Measurements from ENCODE around the gene CYP24A1.

Gene CYP24A1

GRCh38 chr20:54114109-54114508 lies 59.7 kb downstream of the CYP24A1 start:
- no peak overlapping the region for H3K4me3 ChIP-seq (ENCODE audit: control insufficient read depth, low read depth, low read length)
- TF ChIP-seq, protein P1, sequence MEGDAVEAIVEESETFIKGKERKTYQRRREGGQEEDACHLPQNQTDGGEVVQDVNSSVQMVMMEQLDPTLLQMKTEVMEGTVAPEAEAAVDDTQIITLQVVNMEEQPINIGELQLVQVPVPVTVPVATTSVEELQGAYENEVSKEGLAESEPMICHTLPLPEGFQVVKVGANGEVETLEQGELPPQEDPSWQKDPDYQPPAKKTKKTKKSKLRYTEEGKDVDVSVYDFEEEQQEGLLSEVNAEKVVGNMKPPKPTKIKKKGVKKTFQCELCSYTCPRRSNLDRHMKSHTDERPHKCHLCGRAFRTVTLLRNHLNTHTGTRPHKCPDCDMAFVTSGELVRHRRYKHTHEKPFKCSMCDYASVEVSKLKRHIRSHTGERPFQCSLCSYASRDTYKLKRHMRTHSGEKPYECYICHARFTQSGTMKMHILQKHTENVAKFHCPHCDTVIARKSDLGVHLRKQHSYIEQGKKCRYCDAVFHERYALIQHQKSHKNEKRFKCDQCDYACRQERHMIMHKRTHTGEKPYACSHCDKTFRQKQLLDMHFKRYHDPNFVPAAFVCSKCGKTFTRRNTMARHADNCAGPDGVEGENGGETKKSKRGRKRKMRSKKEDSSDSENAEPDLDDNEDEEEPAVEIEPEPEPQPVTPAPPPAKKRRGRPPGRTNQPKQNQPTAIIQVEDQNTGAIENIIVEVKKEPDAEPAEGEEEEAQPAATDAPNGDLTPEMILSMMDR (IDR thresholded peaks at IDR 0.05; ENCODE audit: control insufficient read depth, insufficient read depth, low read depth, low read length, missing control alignments) = no peak
- DNase-seq (ENCODE audit: low read depth) = no peak

- H3K4me3 ChIP-seq (ENCODE audit: control insufficient read depth, low read depth, low read length) = no peak overlapping the region
- TF ChIP-seq, protein P1 (IDR thresholded peaks at IDR 0.05; ENCODE audit: control insufficient read depth, insufficient read depth, low read depth, low read length, missing control alignments) = no peak
- no peak for DNase-seq (ENCODE audit: low read depth)
These were observed 60.2 kb downstream of the CYP24A1 start for GRCh38 chr20:54113566-54113965.

GRCh38 chr20:54112221-54112884 lies 61.4 kb downstream of the CYP24A1 start:
- H3K4me3 ChIP-seq (ENCODE audit: control insufficient read depth, low read depth, low read length) = no peak overlapping the region
- TF ChIP-seq, protein P1 (IDR thresholded peaks at IDR 0.05; ENCODE audit: control insufficient read depth, insufficient read depth, low read depth, low read length, missing control alignments) = no peak
- no peak for DNase-seq (ENCODE audit: low read depth)

- DNase-seq (ENCODE audit: low read depth) = no peak
- TF ChIP-seq, protein P1 (IDR thresholded peaks at IDR 0.05; ENCODE audit: control insufficient read depth, insufficient read depth, low read depth, low read length, missing control alignments) = no peak
- H3K4me3 ChIP-seq (ENCODE audit: control insufficient read depth, low read depth, low read length) = no peak overlapping the region
These were observed 62.3 kb downstream of the CYP24A1 start for GRCh38 chr20:54111460-54111859.

DNA sequence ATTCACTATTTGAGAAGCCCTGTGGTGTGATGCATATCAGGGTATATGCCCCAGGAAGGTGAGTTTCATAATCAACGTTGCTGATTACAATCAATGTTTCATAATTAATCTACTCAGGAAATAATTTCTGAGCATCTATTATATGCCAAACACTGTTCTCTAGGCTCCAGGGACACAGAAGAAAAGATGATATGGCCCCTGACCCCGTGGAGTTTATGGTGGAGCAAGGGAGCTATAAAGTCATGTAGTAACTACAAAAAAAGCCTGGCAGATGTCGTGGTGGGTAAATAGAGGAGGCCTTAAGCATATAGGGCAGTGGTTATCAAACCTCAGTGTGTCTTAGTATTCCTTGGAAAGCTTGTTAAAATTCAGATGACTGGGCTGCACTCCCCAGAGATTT lies 63.3 kb downstream of the CYP24A1 start:
- TF ChIP-seq, protein P1 (IDR thresholded peaks at IDR 0.05; ENCODE audit: control insufficient read depth, insufficient read depth, low read depth, low read length, missing control alignments) = no peak
- no peak for DNase-seq (ENCODE audit: low read depth)
- H3K4me3 ChIP-seq (ENCODE audit: control insufficient read depth, low read depth, low read length) = no peak overlapping the region

DNA sequence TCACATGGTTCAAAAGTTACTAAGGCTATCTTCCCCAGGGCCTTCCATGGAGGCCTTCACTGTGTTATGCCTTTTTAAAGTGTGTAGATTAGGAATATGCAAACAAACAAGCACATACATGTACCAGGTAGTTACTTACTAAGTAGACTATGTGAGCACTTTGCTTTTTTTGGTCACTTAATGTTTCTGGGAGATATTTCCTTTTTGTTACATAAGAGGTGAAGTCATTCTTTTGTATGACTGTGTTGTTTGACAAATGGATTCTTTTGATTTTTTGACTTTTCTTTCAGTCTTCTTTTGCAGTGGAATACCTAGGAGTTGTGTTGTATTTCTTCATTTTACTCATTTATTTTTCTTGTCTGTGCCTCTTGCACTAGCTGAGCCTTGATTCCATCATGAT lies 63.7 kb downstream of the CYP24A1 start:
- TF ChIP-seq, protein P1 (IDR thresholded peaks at IDR 0.05; ENCODE audit: control insufficient read depth, insufficient read depth, low read depth, low read length, missing control alignments) = no peak
- no peak for DNase-seq (ENCODE audit: low read depth)
- no peak overlapping the region for H3K4me3 ChIP-seq (ENCODE audit: control insufficient read depth, low read depth, low read length)

Measured in AG09309 (cell line).